ENCODE measurements around the gene SLC30A4.

- TF ChIP-seq YY1 (IDR thresholded peaks at IDR 0.05; ENCODE audit: insufficient read depth, insufficient read length) (no peak), ZNF274 (IDR thresholded peaks at IDR 0.05; ENCODE audit: low read depth, low read length) (no peak)
These were observed 25.3 kb downstream of the SLC30A4 start for GRCh38 chr15:45497261-45497660.
